ENCODE data around the gene CTNND2.

Gene CTNND2

GRCh38 chr5:11152368-11152767 is 751.9 kb downstream of the CTNND2 start:
- no peak overlapping the region for H3K4me2 ChIP-seq (ENCODE audit: low read length)
- H3K9ac ChIP-seq (ENCODE audit: low read length), result no peak overlapping the region
- H3K79me2 ChIP-seq (ENCODE audit: control insufficient read depth, insufficient read depth, low read length, poor library complexity), result no peaks in the 10 kb centered on the region
- no peaks in the 10 kb centered on the region for H3K4me1 ChIP-seq (ENCODE audit: control insufficient read depth in 1 of 2, insufficient read depth in 2 of 2, low read length in 2 of 2)
- H3K14ac ChIP-seq (ENCODE audit: low read length), result no peak overlapping the region
- H3K4ac ChIP-seq (ENCODE audit: low read depth, low read length), result no peak overlapping the region
- no peaks in the 10 kb centered on the region for H3K27me3 ChIP-seq (ENCODE audit: insufficient read depth, low read length)
- H4K12ac ChIP-seq (ENCODE audit: low read depth, low read length), result no peak overlapping the region
- no peak overlapping the region for H3K27ac ChIP-seq (ENCODE audit: low read depth, low read length)
- no CpG with 5 or more reads among the region's 8 CpGs for WGBS (ENCODE audit: extremely low coverage, insufficient coverage, insufficient read length)
- H3K9me3 ChIP-seq (ENCODE audit: insufficient read depth, low read depth, low read length), result no peaks in the 10 kb centered on the region
- H3K23ac ChIP-seq (ENCODE audit: low read length), result no peak overlapping the region
- no peaks in the 10 kb centered on the region for H3K36me3 ChIP-seq (ENCODE audit: control insufficient read depth in 1 of 2, insufficient read depth in 2 of 2, low read length in 2 of 2)
- H2BK5ac ChIP-seq (ENCODE audit: low read depth, low read length, poor library complexity), result no peak overlapping the region
- H2BK12ac ChIP-seq (ENCODE audit: low read length), result no peak overlapping the region
- H3K4me3 ChIP-seq (ENCODE audit: low read depth, low read length), result no peak overlapping the region
- no peak overlapping the region for H2AFZ ChIP-seq (ENCODE audit: insufficient read depth, low read length, poor library complexity)
- H2BK120ac ChIP-seq (ENCODE audit: insufficient read depth, low read length, poor library complexity), result no peak overlapping the region
- no peak overlapping the region for H4K8ac ChIP-seq (ENCODE audit: low read depth, low read length)
- H4K91ac ChIP-seq (ENCODE audit: low read depth, low read length), result no peak overlapping the region
- no peak overlapping the region for H2AK5ac ChIP-seq (ENCODE audit: low read length)
- H3K18ac ChIP-seq (ENCODE audit: low read length), result no peak overlapping the region
- no peaks in the 10 kb centered on the region for H3K79me1 ChIP-seq (ENCODE audit: low read length)
- DNase-seq, result no peak

GRCh38 chr5:11150976-11151375 is 753.3 kb downstream of the CTNND2 start:
- Histone ChIP-seq H3K4me1 (ENCODE audit: control insufficient read depth in 1 of 2, insufficient read depth in 2 of 2, low read length in 2 of 2) (no peaks in the 10 kb centered on the region), H3K4me2 (ENCODE audit: low read length) (no peak overlapping the region), H2BK12ac (ENCODE audit: low read length) (no peak overlapping the region), H3K18ac (ENCODE audit: low read length) (no peak overlapping the region), H4K8ac (ENCODE audit: low read depth, low read length) (no peak overlapping the region), H3K27me3 (ENCODE audit: insufficient read depth, low read length) (no peaks in the 10 kb centered on the region), H3K79me1 (ENCODE audit: low read length) (no peaks in the 10 kb centered on the region), H3K4me3 (ENCODE audit: low read depth, low read length) (no peak overlapping the region), H3K9me3 (ENCODE audit: insufficient read depth, low read depth, low read length) (no peaks in the 10 kb centered on the region), H3K23ac (ENCODE audit: low read length) (no peak overlapping the region), H3K27ac (ENCODE audit: low read depth, low read length) (no peak overlapping the region), H2AK5ac (ENCODE audit: low read length) (no peak overlapping the region), H3K36me3 (ENCODE audit: control insufficient read depth in 1 of 2, insufficient read depth in 2 of 2, low read length in 2 of 2) (no peaks in the 10 kb centered on the region), H3K4ac (ENCODE audit: low read depth, low read length) (no peak overlapping the region), H4K12ac (ENCODE audit: low read depth, low read length) (no peak overlapping the region), H3K79me2 (ENCODE audit: control insufficient read depth, insufficient read depth, low read length, poor library complexity) (no peaks in the 10 kb centered on the region), H4K91ac (ENCODE audit: low read depth, low read length) (no peak overlapping the region), H3K9ac (ENCODE audit: low read length) (no peak overlapping the region), H2AFZ (ENCODE audit: insufficient read depth, low read length, poor library complexity) (no peak overlapping the region), H2BK120ac (ENCODE audit: insufficient read depth, low read length, poor library complexity) (no peak overlapping the region), H3K14ac (ENCODE audit: low read length) (no peak overlapping the region), H2BK5ac (ENCODE audit: low read depth, low read length, poor library complexity) (no peak overlapping the region)
- no CpG with 5 or more reads among the region's 5 CpGs for WGBS (ENCODE audit: extremely low coverage, insufficient coverage, insufficient read length)
- no peak for DNase-seq

- DNase-seq, result no peak
- H3K79me2 ChIP-seq (ENCODE audit: control insufficient read depth, insufficient read depth, low read length, poor library complexity), result no peaks in the 10 kb centered on the region
- no peak overlapping the region for H3K27ac ChIP-seq (ENCODE audit: low read depth, low read length)
- no peaks in the 10 kb centered on the region for H3K4me1 ChIP-seq (ENCODE audit: control insufficient read depth in 1 of 2, insufficient read depth in 2 of 2, low read length in 2 of 2)
- no peak overlapping the region for H4K8ac ChIP-seq (ENCODE audit: low read depth, low read length)
- H3K18ac ChIP-seq (ENCODE audit: low read length), result no peak overlapping the region
- H3K36me3 ChIP-seq (ENCODE audit: control insufficient read depth in 1 of 2, insufficient read depth in 2 of 2, low read length in 2 of 2), result no peaks in the 10 kb centered on the region
- no peak overlapping the region for H3K4me3 ChIP-seq (ENCODE audit: low read depth, low read length)
- WGBS (ENCODE audit: extremely low coverage, insufficient coverage, insufficient read length), result no CpG with 5 or more reads among the region's 14 CpGs
- H2BK12ac ChIP-seq (ENCODE audit: low read length), result no peak overlapping the region
- H3K27me3 ChIP-seq (ENCODE audit: insufficient read depth, low read length), result no peaks in the 10 kb centered on the region
- H4K12ac ChIP-seq (ENCODE audit: low read depth, low read length), result no peak overlapping the region
- H3K23ac ChIP-seq (ENCODE audit: low read length), result no peak overlapping the region
- H2BK120ac ChIP-seq (ENCODE audit: insufficient read depth, low read length, poor library complexity), result no peak overlapping the region
- H4K91ac ChIP-seq (ENCODE audit: low read depth, low read length), result no peak overlapping the region
- no peaks in the 10 kb centered on the region for H3K79me1 ChIP-seq (ENCODE audit: low read length)
- no peaks in the 10 kb centered on the region for H3K9me3 ChIP-seq (ENCODE audit: insufficient read depth, low read depth, low read length)
- H3K14ac ChIP-seq (ENCODE audit: low read length), result no peak overlapping the region
- H2AK5ac ChIP-seq (ENCODE audit: low read length), result no peak overlapping the region
- H2BK5ac ChIP-seq (ENCODE audit: low read depth, low read length, poor library complexity), result no peak overlapping the region
- H3K4me2 ChIP-seq (ENCODE audit: low read length), result no peak overlapping the region
- H3K9ac ChIP-seq (ENCODE audit: low read length), result no peak overlapping the region
- H2AFZ ChIP-seq (ENCODE audit: insufficient read depth, low read length, poor library complexity), result no peak overlapping the region
- no peak overlapping the region for H3K4ac ChIP-seq (ENCODE audit: low read depth, low read length)
These were observed 755.3 kb downstream of the CTNND2 start for GRCh38 chr5:11148810-11149539.

GRCh38 chr5:11146171-11146570 is 758.1 kb downstream of the CTNND2 start:
- Histone ChIP-seq H4K12ac (ENCODE audit: low read depth, low read length) (no peak overlapping the region), H3K9me3 (ENCODE audit: insufficient read depth, low read depth, low read length) (no peaks in the 10 kb centered on the region), H3K27ac (ENCODE audit: low read depth, low read length) (no peak overlapping the region), H3K36me3 (ENCODE audit: control insufficient read depth in 1 of 2, insufficient read depth in 2 of 2, low read length in 2 of 2) (no peaks in the 10 kb centered on the region), H3K23ac (ENCODE audit: low read length) (no peak overlapping the region), H3K79me2 (ENCODE audit: control insufficient read depth, insufficient read depth, low read length, poor library complexity) (no peaks in the 10 kb centered on the region), H3K9ac (ENCODE audit: low read length) (no peak overlapping the region), H4K8ac (ENCODE audit: low read depth, low read length) (no peak overlapping the region), H3K14ac (ENCODE audit: low read length) (no peak overlapping the region), H3K4ac (ENCODE audit: low read depth, low read length) (no peak overlapping the region), H2BK5ac (ENCODE audit: low read depth, low read length, poor library complexity) (no peak overlapping the region), H2BK120ac (ENCODE audit: insufficient read depth, low read length, poor library complexity) (no peak overlapping the region), H3K4me3 (ENCODE audit: low read depth, low read length) (no peak overlapping the region), H3K18ac (ENCODE audit: low read length) (no peak overlapping the region), H4K91ac (ENCODE audit: low read depth, low read length) (no peak overlapping the region), H2AK5ac (ENCODE audit: low read length) (no peak overlapping the region), H2BK12ac (ENCODE audit: low read length) (no peak overlapping the region), H3K4me1 (ENCODE audit: control insufficient read depth in 1 of 2, insufficient read depth in 2 of 2, low read length in 2 of 2) (no peaks in the 10 kb centered on the region), H2AFZ (ENCODE audit: insufficient read depth, low read length, poor library complexity) (no peak overlapping the region), H3K79me1 (ENCODE audit: low read length) (no peaks in the 10 kb centered on the region), H3K27me3 (ENCODE audit: insufficient read depth, low read length) (no peaks in the 10 kb centered on the region), H3K4me2 (ENCODE audit: low read length) (no peak overlapping the region)
- WGBS (ENCODE audit: extremely low coverage, insufficient coverage, insufficient read length), result no CpG with 5 or more reads among the region's 4 CpGs
- DNase-seq, result no peak
